Colonic mucosa (tissue), 4 donors: Measurements from ENCODE around the gene TMEM59. TPM values are rescaled to one million over a fixed set of nuclear protein-coding genes. Genes with fewer than 3 reads are reported as not detected.
"Not testable (repeated sequence)": the region's sequence is repeated elsewhere in the genome, so short reads cannot be mapped to it uniquely, and the experiment has no call there.

Experiments used
- DNase-seq: peaks from one replicate; pipeline ENCODE4 v3.0.0-alpha.2; 2020
- H3K27ac ChIP-seq: fragments of 200-600 bp; one replicate; pipeline ENCODE4 v1.8.0; 2021
- H3K27me3 ChIP-seq: fragments of 200-600 bp; one replicate; pipeline ENCODE4 v1.8.0; 2021
- H3K36me3 ChIP-seq: fragments of 200-600 bp; one replicate; pipeline ENCODE4 v1.8.0; 2021
- H3K4me1 ChIP-seq: fragments of 200-600 bp; one replicate; pipeline ENCODE4 v1.8.0; 2021; ENCODE audit warnings: mild to moderate bottlenecking
- H3K4me3 ChIP-seq: fragments of 200-600 bp; one replicate; pipeline ENCODE4 v1.8.0; 2021
- H3K9ac ChIP-seq, 2 donors: one replicate each; pipeline ENCODE4 v1.7.0; 2013; ENCODE audit warnings: control low read depth in 2 of 2, low read depth in 2 of 2, low read length in 2 of 2
- H3K9me3 ChIP-seq: fragments of 200-600 bp; one replicate; pipeline ENCODE4 v1.8.0; 2021
- CTCF ChIP-seq: fragments of 200-600 bp; IDR thresholded peaks from one replicate; pipeline ENCODE4 v1.8.0; 2022; ENCODE audit warnings: antibody characterized with exemption, mild to moderate bottlenecking
- intact Hi-C: fragments of 100-400 bp; cut with DNase I; formaldehyde crosslinking; loops from one replicate; pipeline ENCODE4 v1.14.1; 2022
- total RNA-seq, 2 donors: library from RNA; stranded (reverse); fragmentation: NEBNext Ultra II Directional in 1 of 2; extraction: Animal tissue kit (Norgen Biotek cat#: 25700) in 1 of 2; gene quantifications; one replicate each; pipeline ENCODE4 v1.2.1, GENCODE V29; 2021
- donor health status: healthy.
- donor health status: DM: no; HTN: no; CAD: no.
- donor health status: DM: no; HTN: no; CAD: no.

Gene TMEM59
- total RNA-seq, 2 donors from 2014 or later: 470 to 887 TPM

- Histone ChIP-seq H3K9ac (no peak overlapping the region), H3K4me1 (no peaks in the 10 kb centered on the region), H3K4me3 (no peak overlapping the region), H3K36me3 (no peaks in the 10 kb centered on the region), H3K9me3 (no peaks in the 10 kb centered on the region), H3K27me3 (no peaks in the 10 kb centered on the region), H3K27ac (no peak overlapping the region)
- DNase-seq: no peak
- intact Hi-C loops: no loop called here
- no peak for TF ChIP-seq CTCF
Observed at GRCh38 chr1:54008876-54009275, 44.1 kb downstream of the TMEM59 start.

GRCh38 chr1:54007613-54008012 lies 45.4 kb downstream of the TMEM59 start:
- DNase-seq: no peak
- Histone ChIP-seq H3K4me3 (no peak overlapping the region), H3K36me3 (no peaks in the 10 kb centered on the region), H3K4me1 (no peaks in the 10 kb centered on the region), H3K27me3 (no peaks in the 10 kb centered on the region), H3K9me3 (no peaks in the 10 kb centered on the region), H3K27ac (no peak overlapping the region), H3K9ac (no peak overlapping the region)
- TF ChIP-seq CTCF: no peak
- intact Hi-C loops: no loop called here

- no peaks in the 10 kb centered on the region for H3K36me3 ChIP-seq
- no peaks in the 10 kb centered on the region for H3K27me3 ChIP-seq
- H3K9me3 ChIP-seq: no peaks in the 10 kb centered on the region
- no peaks in the 10 kb centered on the region for H3K4me1 ChIP-seq
- TF ChIP-seq CTCF: no peak
- no peak for DNase-seq
- no peak overlapping the region for H3K9ac ChIP-seq
- intact Hi-C loops: no loop called here
- no peak overlapping the region for H3K4me3 ChIP-seq
- no peak overlapping the region for H3K27ac ChIP-seq
Observed at GRCh38 chr1:54006508-54006907, 46.5 kb downstream of the TMEM59 start.

- H3K4me3 ChIP-seq: no peak overlapping the region
- no peaks in the 10 kb centered on the region for H3K27me3 ChIP-seq
- H3K36me3 ChIP-seq: no peaks in the 10 kb centered on the region
- no peak overlapping the region for H3K27ac ChIP-seq
- no peak for DNase-seq
- H3K4me1 ChIP-seq: no peaks in the 10 kb centered on the region
- no peak for TF ChIP-seq CTCF
- H3K9me3 ChIP-seq: no peaks in the 10 kb centered on the region
- intact Hi-C loops: no loop called here
- H3K9ac ChIP-seq: no peak overlapping the region
Observed at GRCh38 chr1:54004481-54005049, 48.4 kb downstream of the TMEM59 start.

- not testable (repeated sequence) for DNase-seq, H3K9ac ChIP-seq, H3K27me3 ChIP-seq
Observed at GRCh38 chr1:54003750-54004480, 49.1 kb downstream of the TMEM59 start.

GRCh38 chr1:54003249-54003646 lies 49.8 kb downstream of the TMEM59 start:
- H3K27me3 ChIP-seq: no peaks in the 10 kb centered on the region
- intact Hi-C loops: no loop called here
- H3K9me3 ChIP-seq: no peaks in the 10 kb centered on the region
- no peak for DNase-seq
- no peak overlapping the region for H3K27ac ChIP-seq
- H3K4me3 ChIP-seq: no peak overlapping the region
- H3K36me3 ChIP-seq: no peaks in the 10 kb centered on the region
- no peaks in the 10 kb centered on the region for H3K4me1 ChIP-seq
- TF ChIP-seq CTCF: no peak
- no peak overlapping the region for H3K9ac ChIP-seq

More at GRCh38 chr1:54003750-54004480, 49.1 kb downstream of the TMEM59 start:
- H3K36me3 ChIP-seq, H3K27ac ChIP-seq, H3K4me3 ChIP-seq, H3K4me1 ChIP-seq, H3K9me3 ChIP-seq, intact Hi-C loops: not testable (repeated sequence)
